ENCODE measurements around the gene ADIPOQ.
"Not testable (repeated sequence)": the region's sequence is repeated elsewhere in the genome, so short reads cannot be mapped to it uniquely, and the experiment has no call there.

The ADIPOQ gene

GRCh38 chr3:186873796-186874195 is 31.3 kb downstream of the ADIPOQ start:
- DNase-seq = not testable (repeated sequence)

DNA sequence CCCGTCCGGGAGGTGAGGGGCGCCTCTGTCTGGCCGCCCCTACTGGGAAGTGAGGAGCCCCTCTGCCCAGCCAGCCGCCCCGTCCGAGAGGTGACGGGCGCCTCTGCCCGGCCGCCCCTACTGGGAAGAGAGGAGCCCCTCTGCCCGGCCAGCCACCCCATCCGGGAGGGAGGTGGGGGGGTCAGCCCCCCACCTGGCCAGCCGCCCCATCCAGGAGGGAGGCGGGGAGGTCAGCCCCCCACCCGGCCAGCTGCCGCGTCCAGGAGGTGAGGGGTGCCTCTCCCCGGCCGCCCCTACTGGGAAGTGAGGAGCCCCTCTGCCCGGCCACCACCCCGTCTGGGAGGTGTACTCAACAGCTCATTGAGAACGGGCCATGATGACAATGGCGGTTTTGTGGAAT is 31.7 kb downstream of the ADIPOQ start:
- DNase-seq = not testable (repeated sequence)

- DNase-seq = not testable (repeated sequence)
Observed at GRCh38 chr3:186874841-186875240, 32.3 kb downstream of the ADIPOQ start.

DNA sequence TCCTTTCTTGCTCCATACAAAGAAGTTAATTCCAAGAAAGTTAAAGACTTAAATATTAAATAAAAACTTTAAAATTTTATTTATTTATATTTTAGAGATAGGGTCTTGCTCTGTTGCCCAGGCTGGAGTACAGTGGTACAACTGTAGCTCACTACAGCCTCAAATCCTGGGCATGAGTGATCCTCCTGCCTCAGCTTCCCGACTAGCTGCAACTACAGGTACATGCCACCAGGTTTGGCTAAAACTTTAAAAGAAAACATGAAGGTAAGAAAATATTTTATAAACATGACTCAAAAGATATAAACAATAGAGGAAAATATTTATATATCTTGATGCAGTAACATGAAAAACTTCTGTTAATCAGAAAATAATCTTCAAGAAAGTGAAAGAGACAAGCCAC is 33.2 kb downstream of the ADIPOQ start:
- DNase-seq = no peak

DNA sequence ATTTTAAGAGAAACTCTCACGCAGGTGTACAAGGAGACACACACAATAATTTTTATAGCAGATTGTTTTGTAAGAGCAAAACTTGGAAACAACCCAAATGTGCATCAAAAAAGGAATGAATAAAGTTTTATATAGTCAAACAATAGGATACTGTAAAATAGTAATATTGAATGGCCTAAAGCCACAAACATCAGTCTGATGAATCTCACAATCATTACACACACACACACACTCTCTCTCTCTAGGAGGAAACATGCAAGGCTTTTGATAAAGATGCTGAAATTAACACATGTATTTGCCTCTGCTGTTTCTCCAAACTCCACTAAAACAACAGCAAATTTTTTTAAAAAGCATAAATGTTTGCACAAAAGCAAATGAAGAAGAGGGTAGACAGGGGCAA is 37.3 kb downstream of the ADIPOQ start:
- no peak for DNase-seq

DNA sequence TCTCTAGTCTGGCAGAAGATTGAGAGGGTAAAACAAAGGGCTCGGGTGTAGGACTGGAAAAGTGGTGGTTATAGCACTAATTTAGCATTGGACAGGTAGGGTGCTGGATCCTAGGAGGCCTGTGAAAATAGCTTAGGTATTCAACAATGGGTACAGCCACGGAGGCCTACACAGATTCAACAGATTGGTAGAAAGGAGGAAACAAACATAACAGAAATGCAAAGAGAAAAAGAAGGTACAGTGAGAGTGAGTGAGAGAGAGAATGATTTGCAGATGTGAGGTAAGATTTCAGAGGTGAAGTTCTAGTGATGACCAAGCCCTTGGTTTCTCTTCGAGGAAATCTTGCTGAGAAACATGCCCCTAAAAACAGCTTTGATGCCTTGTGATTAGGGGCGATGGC is 37.9 kb downstream of the ADIPOQ start:
- DNase-seq = no peak

DNA sequence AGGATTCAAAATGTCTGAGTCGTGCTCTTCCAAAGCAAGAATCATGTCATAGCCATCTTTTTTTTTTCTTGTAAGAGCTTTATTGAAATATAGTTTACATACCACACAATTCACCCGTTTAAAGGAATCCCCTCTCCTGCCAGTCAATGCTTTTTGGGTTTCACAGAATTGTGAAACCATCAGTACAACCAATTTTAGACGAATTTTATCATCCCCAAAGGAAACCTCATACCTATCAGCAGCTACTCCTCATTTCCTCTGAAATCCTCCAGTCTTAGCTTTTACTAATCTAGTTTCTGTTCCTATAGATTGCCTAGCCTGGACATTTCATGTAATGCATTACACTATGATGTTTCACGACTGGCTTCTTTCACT is 39.6 kb downstream of the ADIPOQ start:
- DNase-seq = no peak

GRCh38 chr3:186882881-186883685 is 40.6 kb downstream of the ADIPOQ start:
- DNase-seq = no peak

DNA sequence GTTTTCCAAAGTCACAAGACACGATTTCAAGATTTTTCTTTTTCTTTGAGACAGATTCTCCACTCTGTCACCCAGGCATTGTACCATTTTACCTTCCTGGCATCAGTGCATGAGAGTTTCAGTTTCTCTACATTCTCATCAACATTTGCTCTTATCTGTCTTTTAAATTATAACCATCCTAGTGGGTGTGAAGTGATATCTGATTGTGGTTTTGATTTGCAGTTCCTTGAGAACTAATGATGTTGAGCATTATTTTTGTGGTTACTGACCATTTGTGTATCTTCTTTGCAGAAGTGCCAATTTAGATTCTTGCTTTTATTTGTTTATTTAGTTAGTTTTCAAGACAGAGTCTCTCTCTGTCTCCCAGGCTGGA is 41.2 kb downstream of the ADIPOQ start:
- no peak for DNase-seq

- not testable (repeated sequence) for DNase-seq
Observed at GRCh38 chr3:186884868-186885267, 42.4 kb downstream of the ADIPOQ start.

DNA sequence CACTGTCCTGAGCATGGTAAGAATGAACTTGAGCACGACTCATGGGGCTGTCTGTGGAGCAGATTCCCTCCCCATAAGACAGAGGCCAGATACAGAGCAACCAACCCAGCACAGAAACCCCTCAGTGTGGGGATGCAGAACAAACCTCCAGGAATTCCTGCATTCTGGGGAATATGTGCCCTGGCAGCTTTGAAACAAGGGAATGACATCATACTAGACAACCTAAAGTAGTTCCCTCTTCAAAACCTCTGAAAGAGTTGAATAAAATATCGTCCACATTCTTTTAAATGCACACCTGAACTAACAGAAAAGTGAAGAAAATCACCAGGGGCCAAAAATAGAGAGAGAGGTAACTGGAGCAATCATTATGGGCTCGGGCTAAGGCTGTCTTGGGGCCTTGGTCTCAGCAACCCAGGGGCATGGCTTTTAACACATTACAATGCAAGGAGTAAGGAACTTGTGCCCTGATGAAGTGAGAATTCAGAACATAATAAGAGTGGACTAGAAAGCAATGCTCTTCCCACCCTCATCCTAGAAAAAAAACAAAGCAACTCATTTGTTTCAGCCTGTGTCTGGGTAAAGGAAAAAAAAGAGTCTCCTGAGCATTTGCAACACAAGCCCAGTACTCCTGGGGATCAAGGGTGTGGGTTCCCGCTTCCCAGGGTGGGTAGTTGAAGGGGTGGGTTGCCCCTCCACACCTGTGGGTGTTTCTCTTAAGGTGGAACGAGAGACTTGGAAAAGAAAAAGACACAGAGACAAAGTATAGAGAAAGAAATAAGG is 43.9 kb downstream of the ADIPOQ start:
- DNase-seq = no peak

- DNase-seq = not testable (repeated sequence)
Observed at GRCh38 chr3:186887507-186887938, 45.0 kb downstream of the ADIPOQ start.

- no peak for DNase-seq
Observed at GRCh38 chr3:186888569-186888968, 46.1 kb downstream of the ADIPOQ start.

GRCh38 chr3:186889698-186890097 is 47.2 kb downstream of the ADIPOQ start:
- not testable (repeated sequence) for DNase-seq

DNA sequence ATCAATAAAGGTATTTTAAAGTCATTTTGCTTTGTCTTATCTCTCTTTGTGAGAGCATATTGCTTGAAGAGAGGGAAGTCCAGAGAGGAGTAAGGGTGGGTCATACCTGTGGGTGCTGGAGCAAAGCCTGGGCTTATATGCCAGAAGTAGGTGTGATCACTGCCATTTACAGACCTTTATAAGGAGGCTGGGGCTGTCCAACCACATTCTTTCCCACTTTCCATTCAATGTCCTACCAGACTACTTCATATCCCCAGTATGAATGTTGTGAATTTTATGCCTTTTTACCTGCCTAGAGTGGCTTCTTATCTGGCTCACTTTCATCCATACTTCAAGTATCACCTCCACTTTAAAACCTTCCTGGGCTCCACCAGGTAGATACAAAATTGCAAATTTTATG is 48.4 kb downstream of the ADIPOQ start:
- no peak for DNase-seq

- not testable (repeated sequence) for DNase-seq
Observed at GRCh38 chr3:186893071-186893470, 50.6 kb downstream of the ADIPOQ start.

DNA sequence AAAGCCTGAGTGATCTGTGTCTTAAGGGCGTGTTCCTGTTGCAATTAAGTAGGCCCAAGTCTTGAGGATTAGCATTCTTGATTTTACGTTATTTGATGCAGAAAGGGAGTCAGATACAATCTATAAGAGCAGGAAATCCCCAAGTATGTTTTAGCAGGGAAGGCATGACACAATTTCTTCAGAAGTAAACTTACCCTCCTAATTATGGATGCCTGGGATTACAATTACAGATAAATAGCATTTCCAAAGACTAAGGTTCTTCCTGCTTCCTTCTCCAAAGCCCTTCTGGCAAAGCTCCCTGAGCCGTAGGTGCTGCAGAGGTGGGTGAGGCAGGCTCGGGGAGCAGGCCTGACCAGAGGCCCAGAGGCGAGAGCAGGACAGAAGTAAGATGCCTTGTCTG is 52.9 kb downstream of the ADIPOQ start:
- no peak for DNase-seq

GRCh38 chr3:186896006-186896405 is 53.5 kb downstream of the ADIPOQ start:
- DNase-seq = no peak

- no peak for DNase-seq
Observed at GRCh38 chr3:186896875-186897274, 54.4 kb downstream of the ADIPOQ start.

DNA sequence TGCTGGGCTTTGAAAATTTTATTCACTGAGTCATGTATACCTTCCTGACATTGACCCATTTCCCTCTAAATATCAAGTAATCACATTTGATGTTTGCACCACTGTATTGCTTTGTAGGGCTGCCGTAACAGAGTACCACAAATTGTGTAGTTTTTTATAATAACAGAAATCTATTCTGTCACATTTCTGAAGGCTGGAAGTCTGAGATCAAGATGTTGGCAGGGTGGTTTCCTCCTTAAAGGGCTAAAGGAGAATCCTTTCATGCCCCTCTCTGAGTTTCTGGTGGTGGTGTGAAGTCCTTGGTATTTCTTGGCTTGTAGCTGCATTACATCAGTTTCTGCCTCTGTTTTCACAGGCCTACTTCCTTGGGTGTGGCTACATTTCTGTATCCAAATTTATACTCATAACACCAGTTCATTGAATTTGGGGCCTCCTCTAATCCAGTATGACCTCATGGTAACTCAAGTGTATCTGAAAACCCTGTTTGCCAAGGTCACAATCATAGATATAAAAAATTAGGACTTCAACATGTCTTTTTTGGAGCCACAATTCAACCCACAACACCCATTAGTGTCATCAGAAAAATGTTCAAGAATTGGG is 58.7 kb downstream of the ADIPOQ start:
- no peak for DNase-seq

- DNase-seq = no peak
Observed at GRCh38 chr3:186902154-186902553, 59.6 kb downstream of the ADIPOQ start.

DNA sequence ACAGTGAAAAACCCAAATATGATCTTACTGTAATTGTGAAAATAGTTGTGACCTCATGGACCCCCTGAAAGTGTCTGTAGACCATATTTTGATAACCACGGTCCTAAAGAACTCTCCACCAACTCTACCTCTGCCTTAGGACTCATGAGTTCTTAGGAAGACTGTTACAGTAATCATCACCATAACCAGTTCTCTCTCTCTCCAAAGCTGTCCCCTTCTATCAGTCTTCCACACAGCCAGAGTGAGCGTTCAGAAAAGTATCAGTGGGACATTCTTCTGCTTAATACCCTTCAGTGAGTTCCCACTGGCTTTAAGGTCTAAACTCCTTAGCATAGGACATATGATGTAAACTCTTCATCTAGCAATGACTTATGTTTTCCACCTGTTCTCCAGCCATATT is 60.2 kb downstream of the ADIPOQ start:
- no peak for DNase-seq

DNA sequence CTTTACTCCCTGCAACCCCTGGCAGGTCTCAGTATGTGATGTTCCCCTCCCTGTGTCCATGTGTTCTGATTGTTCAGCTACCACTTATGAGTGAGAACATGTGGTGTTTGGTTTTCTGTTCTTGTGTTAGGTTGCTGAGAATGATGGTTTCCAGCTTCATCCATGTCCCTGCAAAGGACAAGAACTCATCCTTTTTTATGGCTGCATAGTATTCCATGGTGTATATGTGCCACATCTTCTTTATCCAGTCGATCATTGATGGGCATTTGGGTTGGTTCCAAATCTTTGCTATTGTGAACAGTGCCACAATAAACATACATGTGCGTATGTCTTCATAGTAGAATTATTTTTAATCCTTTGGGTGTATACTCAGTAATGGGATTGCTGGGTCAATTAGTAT is 61.2 kb downstream of the ADIPOQ start:
- DNase-seq = not testable (repeated sequence)

GRCh38 chr3:186907075-186907474 is 64.6 kb downstream of the ADIPOQ start:
- DNase-seq = not testable (repeated sequence)

All from activated T-cell treated with anti-CD3 and anti-CD28 coated beads, Interleukin-2, amount 50 U/mL, for 1 hour (primary cell).